GM12891 (cell line): ENCODE results near the gene ATP1A3.

ENCODE experiments used
- POLR2A ChIP-seq: IDR thresholded peaks from 2 replicates; pipeline ENCODE4 v1.6.1; 2011; ENCODE audit warnings: low read depth, low read length, control low read depth
- SPI1 ChIP-seq: IDR thresholded peaks from 2 replicates; pipeline ENCODE4 v1.6.1; 2011; ENCODE audit warnings: low read depth, low read length, control low read depth
- TAF1 ChIP-seq: IDR thresholded peaks from 2 replicates; pipeline ENCODE4 v1.6.1; 2011; ENCODE audit warnings: low read depth, low read length, control low read depth

GRCh38 chr19:41934849-41935374 is 59.1 kb downstream of the ATP1A3 start:
- no peak for TF ChIP-seq POLR2A
- no peak for TF ChIP-seq TAF1
- TF ChIP-seq SPI1 = no peak
